Peyer's patch (tissue), 4 donors: ENCODE measurements around the gene THSD8. TPM values are rescaled to one million over a fixed set of nuclear protein-coding genes. Genes with fewer than 3 reads are reported as not detected.
A peak's percentile ranks its signal among the peaks of the same experiment; 100 is the strongest.

ENCODE experiments used
- DNase-seq, 3 donors: peaks; one replicate each; pipeline ENCODE4 v3.0.0-alpha.2; 2017 to 2019
- H3K27ac ChIP-seq, 4 donors: fragments of 200-600 bp; sonication (generic); one replicate each; pipeline ENCODE4 v1.5.1; 2016 to 2019
- H3K27me3 ChIP-seq, 2 donors: fragments of 200-600 bp; sonication (generic); one replicate each; pipeline ENCODE4 v1.5.1; 2019
- H3K36me3 ChIP-seq, 3 donors: fragments of 200-600 bp; sonication (generic); one replicate each; pipeline ENCODE4 v1.5.1; 2016 to 2019
- H3K4me1 ChIP-seq, 4 donors: fragments of 200-600 bp; sonication (generic); one replicate each; pipeline ENCODE4 v1.5.1; 2016 to 2019
- H3K4me3 ChIP-seq, 4 donors: fragments of 200-600 bp; sonication (generic); 1 replicate in 3 of 4; 2 replicates in 1 of 4; pipeline ENCODE4 v1.5.1; 2016 to 2019; ENCODE audit warnings: mild to moderate bottlenecking in 1 of 4
- H3K9me3 ChIP-seq, 4 donors: fragments of 200-600 bp; sonication (generic); one replicate each; pipeline ENCODE4 v1.5.1; 2016 to 2019; ENCODE audit warnings: mild to moderate bottlenecking in 1 of 4
- POLR2A ChIP-seq, 2 donors: fragments of 450-650 bp; IDR thresholded peaks; one replicate each; pipeline ENCODE4 v1.5.1; 2017; ENCODE audit warnings: antibody characterized with exemption in 2 of 2, mild to moderate bottlenecking in 2 of 2, moderate library complexity in 2 of 2
- total RNA-seq, 4 donors: library from RNA; depleted of rRNA; stranded (reverse); fragments of >200 nt; gene quantifications; one replicate each; pipeline ENCODE4 v1.1.0, GENCODE V29; 2016
- TF ChIP-seq, protein P1 (sequence below), 6 experiments: fragments of 450-650 bp in 4 of 6; fragments of 200-600 bp in 2 of 6; sonication (generic) in 1 of 6; IDR thresholded peaks; one replicate each; pipeline ENCODE4 v1.5.1; 2017 to 2019; ENCODE audit warnings: antibody characterized with exemption in 6 of 6, mild to moderate bottlenecking in 3 of 6, moderate library complexity in 1 of 6

Gene THSD8
- total RNA-seq, 4 donors from 2014 or later = not detected

DNA sequence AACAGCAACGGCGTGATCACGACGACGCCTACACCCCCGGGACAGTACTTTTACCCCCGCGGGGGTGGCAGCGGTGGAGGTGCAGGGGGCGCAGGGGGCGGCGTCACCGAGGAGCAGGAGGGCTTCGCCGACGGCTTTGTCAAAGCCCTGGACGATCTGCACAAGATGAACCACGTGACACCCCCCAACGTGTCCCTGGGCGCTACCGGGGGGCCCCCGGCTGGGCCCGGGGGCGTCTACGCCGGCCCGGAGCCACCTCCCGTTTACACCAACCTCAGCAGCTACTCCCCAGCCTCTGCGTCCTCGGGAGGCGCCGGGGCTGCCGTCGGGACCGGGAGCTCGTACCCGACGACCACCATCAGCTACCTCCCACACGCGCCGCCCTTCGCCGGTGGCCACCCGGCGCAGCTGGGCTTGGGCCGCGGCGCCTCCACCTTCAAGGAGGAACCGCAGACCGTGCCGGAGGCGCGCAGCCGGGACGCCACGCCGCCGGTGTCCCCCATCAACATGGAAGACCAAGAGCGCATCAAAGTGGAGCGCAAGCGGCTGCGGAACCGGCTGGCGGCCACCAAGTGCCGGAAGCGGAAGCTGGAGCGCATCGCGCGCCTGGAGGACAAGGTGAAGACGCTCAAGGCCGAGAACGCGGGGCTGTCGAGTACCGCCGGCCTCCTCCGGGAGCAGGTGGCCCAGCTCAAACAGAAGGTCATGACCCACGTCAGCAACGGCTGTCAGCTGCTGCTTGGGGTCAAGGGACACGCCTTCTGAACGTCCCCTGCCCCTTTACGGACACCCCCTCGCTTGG is 9.6 kb upstream of the THSD8 start:
- H3K9me3 ChIP-seq = no peaks in the 10 kb centered on the region
- DNase-seq = peak; percentile 77 to 92 (median 86)
- H3K4me3 ChIP-seq = peak overlapping the region; percentile 82 to 92 (median 84)
- H3K36me3 ChIP-seq = no peaks in the 10 kb centered on the region
- TF ChIP-seq, protein P1, sequence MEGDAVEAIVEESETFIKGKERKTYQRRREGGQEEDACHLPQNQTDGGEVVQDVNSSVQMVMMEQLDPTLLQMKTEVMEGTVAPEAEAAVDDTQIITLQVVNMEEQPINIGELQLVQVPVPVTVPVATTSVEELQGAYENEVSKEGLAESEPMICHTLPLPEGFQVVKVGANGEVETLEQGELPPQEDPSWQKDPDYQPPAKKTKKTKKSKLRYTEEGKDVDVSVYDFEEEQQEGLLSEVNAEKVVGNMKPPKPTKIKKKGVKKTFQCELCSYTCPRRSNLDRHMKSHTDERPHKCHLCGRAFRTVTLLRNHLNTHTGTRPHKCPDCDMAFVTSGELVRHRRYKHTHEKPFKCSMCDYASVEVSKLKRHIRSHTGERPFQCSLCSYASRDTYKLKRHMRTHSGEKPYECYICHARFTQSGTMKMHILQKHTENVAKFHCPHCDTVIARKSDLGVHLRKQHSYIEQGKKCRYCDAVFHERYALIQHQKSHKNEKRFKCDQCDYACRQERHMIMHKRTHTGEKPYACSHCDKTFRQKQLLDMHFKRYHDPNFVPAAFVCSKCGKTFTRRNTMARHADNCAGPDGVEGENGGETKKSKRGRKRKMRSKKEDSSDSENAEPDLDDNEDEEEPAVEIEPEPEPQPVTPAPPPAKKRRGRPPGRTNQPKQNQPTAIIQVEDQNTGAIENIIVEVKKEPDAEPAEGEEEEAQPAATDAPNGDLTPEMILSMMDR (IDR thresholded peaks at IDR 0.05) = peak in 2 of 6 experiments; percentile 5 to 11
- TF ChIP-seq POLR2A (IDR thresholded peaks at IDR 0.05) = peak; percentile 38 to 53
- peak overlapping the region; percentile 97 to 100 (median 100) for H3K27ac ChIP-seq
- H3K4me1 ChIP-seq = peaks cover 8 to 40% (median 18%) of the 10 kb centered on the region in 4 donors
- H3K27me3 ChIP-seq = no peaks in the 10 kb centered on the region

DNA sequence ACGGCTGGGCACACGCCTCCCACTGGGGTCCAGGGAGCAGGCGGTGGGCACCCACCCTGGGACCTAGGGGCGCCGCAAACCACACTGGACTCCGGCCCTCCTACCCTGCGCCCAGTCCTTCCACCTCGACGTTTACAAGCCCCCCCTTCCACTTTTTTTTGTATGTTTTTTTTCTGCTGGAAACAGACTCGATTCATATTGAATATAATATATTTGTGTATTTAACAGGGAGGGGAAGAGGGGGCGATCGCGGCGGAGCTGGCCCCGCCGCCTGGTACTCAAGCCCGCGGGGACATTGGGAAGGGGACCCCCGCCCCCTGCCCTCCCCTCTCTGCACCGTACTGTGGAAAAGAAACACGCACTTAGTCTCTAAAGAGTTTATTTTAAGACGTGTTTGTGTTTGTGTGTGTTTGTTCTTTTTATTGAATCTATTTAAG is 9.0 kb upstream of the THSD8 start:
- Histone ChIP-seq H3K27me3 (no peaks in the 10 kb centered on the region), H3K36me3 (no peaks in the 10 kb centered on the region), H3K27ac (peak overlapping the region; percentile 97 to 100 (median 100)), H3K4me1 (peaks cover 8 to 34% (median 15%) of the 10 kb centered on the region in 4 donors), H3K9me3 (no peaks in the 10 kb centered on the region), H3K4me3 (peak overlapping the region; percentile 82 to 92 (median 84))
- TF ChIP-seq, protein P1 (IDR thresholded peaks at IDR 0.05) = peak in 2 of 6 experiments; percentile 1 to 3
- no peak for TF ChIP-seq POLR2A (IDR thresholded peaks at IDR 0.05)
- DNase-seq = no peak

DNA sequence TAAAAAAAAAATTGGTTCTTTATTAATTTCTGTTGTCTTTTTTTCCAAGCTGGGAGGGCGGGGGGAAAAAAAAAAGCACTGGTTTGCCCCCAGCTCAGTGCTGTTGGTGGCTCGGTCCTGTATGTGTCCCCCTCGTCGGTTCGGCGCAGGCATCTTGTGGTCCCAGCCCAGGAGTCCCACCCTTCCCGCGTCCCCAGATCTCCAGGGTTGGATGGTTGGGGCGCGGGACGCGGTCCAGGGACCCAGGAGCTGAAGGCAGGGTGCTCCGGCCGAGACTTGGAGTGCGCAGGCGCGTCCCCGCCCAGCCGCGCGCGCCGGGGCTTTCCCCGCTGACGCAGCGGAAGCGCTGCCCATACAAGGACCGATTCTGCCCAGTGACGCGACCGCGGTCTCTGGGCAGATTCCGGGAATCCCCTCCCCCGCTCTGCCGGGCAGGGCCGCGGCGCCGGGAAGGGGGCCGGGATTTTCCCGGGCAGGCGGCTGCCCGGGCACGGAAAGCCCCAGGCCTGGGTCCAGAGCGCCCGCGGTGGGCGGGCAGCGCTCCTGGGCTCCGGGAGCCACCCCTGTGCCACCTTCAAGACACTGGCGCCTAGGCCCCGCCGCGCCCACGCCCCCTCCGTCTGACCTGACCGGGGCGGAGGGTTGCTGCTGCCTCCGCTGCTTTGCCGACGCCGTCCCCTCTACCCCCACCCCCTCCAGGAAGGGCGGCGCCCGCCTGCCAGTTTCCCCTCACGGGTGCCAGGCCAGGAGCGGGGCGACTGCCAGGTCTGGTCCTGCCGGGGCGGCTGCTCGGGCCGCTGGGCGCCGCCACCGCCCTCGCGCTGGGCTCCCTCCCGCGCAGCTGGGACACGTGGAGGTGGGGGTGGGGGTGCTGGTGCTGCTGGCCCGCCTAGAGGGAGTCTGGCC is 8.3 kb upstream of the THSD8 start:
- Histone ChIP-seq H3K4me1 (peaks cover 6 to 27% (median 12%) of the 10 kb centered on the region in 4 donors), H3K27ac (peak overlapping the region; percentile 97 to 100 (median 100)), H3K36me3 (peaks cover 0 to under 1% (median 0%) of the 10 kb centered on the region in 3 donors), H3K27me3 (no peaks in the 10 kb centered on the region), H3K9me3 (no peaks in the 10 kb centered on the region), H3K4me3 (peak overlapping the region; percentile 82 to 92 (median 84))
- peak; percentile 90 to 97 (median 96) for DNase-seq
- TF ChIP-seq POLR2A (IDR thresholded peaks at IDR 0.05) = peak; percentile 76 to 92
- TF ChIP-seq, protein P1 (IDR thresholded peaks at IDR 0.05) = no peak

DNA sequence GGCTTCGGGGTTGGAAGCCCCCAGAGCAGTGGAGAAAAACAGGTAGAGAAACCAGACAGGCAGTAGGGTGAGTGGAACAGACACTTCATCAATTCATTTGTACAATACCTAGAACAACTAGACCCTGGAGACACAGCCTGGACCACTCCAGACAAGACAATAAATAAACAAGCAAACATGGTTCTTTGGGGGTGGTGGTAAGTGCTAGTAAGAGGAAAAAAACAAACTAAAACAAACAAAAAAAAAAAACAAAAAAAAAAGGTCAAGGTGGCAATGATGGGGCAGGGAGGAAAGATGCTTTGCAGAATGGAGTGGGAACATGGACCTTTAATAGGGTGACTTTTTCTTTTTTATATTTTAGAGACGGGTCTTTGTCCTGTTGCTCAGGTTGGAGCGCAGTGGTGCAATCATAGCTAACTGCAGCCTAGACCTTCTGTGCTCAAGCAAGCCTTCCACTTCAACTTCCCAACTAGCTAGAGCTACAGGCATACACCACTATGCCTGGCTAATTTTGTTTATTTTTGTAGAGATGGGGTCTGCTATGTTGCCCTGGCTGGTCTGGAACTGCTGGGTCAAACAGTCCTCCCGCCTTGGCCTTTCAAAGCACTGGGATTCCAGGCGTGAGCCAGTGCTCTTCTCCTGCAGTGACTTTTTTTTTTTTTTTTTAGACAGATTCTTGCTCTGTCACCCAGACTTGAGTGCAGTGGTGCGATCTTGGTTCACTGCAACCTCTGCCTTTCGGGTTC is 7.5 kb upstream of the THSD8 start:
- H3K27ac ChIP-seq = peak overlapping the region; percentile 97 to 100 (median 100)
- H3K36me3 ChIP-seq = peaks cover 0 to 7% (median 0%) of the 10 kb centered on the region in 3 donors
- peak overlapping the region; percentile 82 to 92 (median 84) for H3K4me3 ChIP-seq
- peaks cover 3 to 25% (median 8%) of the 10 kb centered on the region in 4 donors for H3K4me1 ChIP-seq
- H3K9me3 ChIP-seq = no peaks in the 10 kb centered on the region
- TF ChIP-seq, protein P1 (IDR thresholded peaks at IDR 0.05) = no peak
- TF ChIP-seq POLR2A (IDR thresholded peaks at IDR 0.05) = no peak
- DNase-seq = no peak
- no peaks in the 10 kb centered on the region for H3K27me3 ChIP-seq

DNA sequence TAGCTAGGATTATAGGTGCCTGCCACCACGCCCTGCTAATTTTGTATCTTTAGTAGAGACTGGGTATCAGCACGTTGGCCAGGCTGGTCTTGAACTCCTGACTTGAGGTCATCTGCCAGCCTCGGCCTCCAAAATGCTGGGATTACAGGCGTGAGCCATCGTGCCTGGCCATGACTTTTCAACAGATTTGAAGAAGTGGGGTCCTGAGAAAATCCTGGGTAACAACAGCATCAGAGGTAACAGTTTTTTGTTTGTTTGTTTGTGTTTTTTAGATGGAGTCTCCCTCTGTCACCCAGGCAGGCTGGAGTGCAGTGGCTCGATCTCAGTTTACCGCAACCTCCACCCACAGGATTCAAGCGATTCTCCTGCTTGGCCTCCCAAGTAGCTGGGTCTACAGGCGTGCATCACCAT is 6.9 kb upstream of the THSD8 start:
- Histone ChIP-seq H3K4me1 (peaks cover 3 to 27% (median 8%) of the 10 kb centered on the region in 4 donors), H3K27ac (peak overlapping the region in 3 of 4 donors; percentile 95 to 100 (median 97)), H3K4me3 (no peak overlapping the region), H3K36me3 (peaks cover 0 to 13% (median 0%) of the 10 kb centered on the region in 3 donors), H3K27me3 (no peaks in the 10 kb centered on the region), H3K9me3 (no peaks in the 10 kb centered on the region)
- no peak for DNase-seq
- TF ChIP-seq POLR2A (IDR thresholded peaks at IDR 0.05) = peak in 1 of 2 donors; percentile 4
- TF ChIP-seq, protein P1 (IDR thresholded peaks at IDR 0.05) = no peak
